Breast epithelium (tissue), 3 donors: Measurements from ENCODE around the gene ALKBH8.

Source experiments
- CTCF ChIP-seq, 3 donors: fragments of 450-650 bp; IDR thresholded peaks; one replicate each; pipeline ENCODE4 v1.5.1; 2016 to 2017; ENCODE audit warnings: antibody characterized with exemption in 3 of 3, mild to moderate bottlenecking in 3 of 3, moderate library complexity in 3 of 3
- POLR2A ChIP-seq: fragments of 450-650 bp; IDR thresholded peaks from one replicate; pipeline ENCODE4 v1.6.1; 2016; ENCODE audit warnings: antibody characterized with exemption, mild to moderate bottlenecking, moderate library complexity

- TF ChIP-seq CTCF (IDR thresholded peaks at IDR 0.05) = no peak
- TF ChIP-seq POLR2A = no peak
These were observed 108.4 kb downstream of the ALKBH8 start for GRCh38 chr11:107457205-107457557.
